Vagina (tissue), 2 donors: Measurements from ENCODE around the gene PNKD. TPM values are rescaled to one million over a fixed set of nuclear protein-coding genes. Genes with fewer than 3 reads are reported as not detected.
A peak's percentile ranks its signal among the peaks of the same experiment; 100 is the strongest.

Source experiments
- DNase-seq, 2 donors: peaks; one replicate each; pipeline ENCODE4 v3.0.0-alpha.2; 2017; ENCODE audit errors: extremely low spot score in 2 of 2
- H3K27ac ChIP-seq: fragments of 200-600 bp; sonication (generic); one replicate; pipeline ENCODE4 v1.5.1; 2019
- H3K27me3 ChIP-seq: fragments of 200-600 bp; sonication (generic); one replicate; pipeline ENCODE4 v1.5.1; 2019
- H3K36me3 ChIP-seq, 2 donors: fragments of 200-600 bp; sonication (generic); one replicate each; pipeline ENCODE4 v1.5.1; 2017 to 2019
- H3K4me1 ChIP-seq: fragments of 200-600 bp; sonication (generic); one replicate; pipeline ENCODE4 v1.5.1; 2019
- H3K4me3 ChIP-seq, 2 donors: fragments of 200-600 bp; sonication (generic); 1 replicate in 1 of 2; 2 replicates in 1 of 2; pipeline ENCODE4 v1.5.1; 2016 to 2019
- H3K9me3 ChIP-seq: fragments of 200-600 bp; sonication (generic); one replicate; pipeline ENCODE4 v1.5.1; 2019
- CTCF ChIP-seq, 3 experiments: fragments of 450-650 bp in 2 of 3; fragments of 200-600 bp in 1 of 3; sonication (generic) in 1 of 3; IDR thresholded peaks; one replicate each; pipeline ENCODE4 v1.5.1; 2017 to 2019; ENCODE audit warnings: antibody characterized with exemption in 3 of 3, mild to moderate bottlenecking in 2 of 3, moderate library complexity in 2 of 3
- POLR2A ChIP-seq, 2 donors: fragments of 450-650 bp; IDR thresholded peaks; one replicate each; pipeline ENCODE4 v1.6.1; 2017; ENCODE audit warnings: antibody characterized with exemption in 2 of 2, mild to moderate bottlenecking in 2 of 2, moderate library complexity in 2 of 2
- POLR2AphosphoS5 ChIP-seq, 2 donors: sonication (generic); formaldehyde crosslinking; IDR thresholded peaks; one replicate each; pipeline ENCODE4 v1.9.0; 2017; ENCODE audit warnings: antibody characterized with exemption in 2 of 2, mild to moderate bottlenecking in 2 of 2, low read depth in 1 of 2; ENCODE audit not compliant: insufficient read depth in 1 of 2
- intact Hi-C: fragments of 100-400 bp; cut with DNase I; formaldehyde crosslinking; loops from one replicate; pipeline ENCODE4 v1.15.1; 2023
- total RNA-seq: library from RNA; depleted of rRNA; stranded (reverse); fragments of >200 nt; gene quantifications from one replicate; pipeline ENCODE4 v1.2.3, GENCODE V29; 2016

PNKD gene
- total RNA-seq, 1 donor from 2014 or later = 28.7 TPM

GRCh38 chr2:218266316-218266979, 3.9 kb upstream of the PNKD start:
- H3K36me3 ChIP-seq = peaks cover 0 to 56% of the 10 kb centered on the region in 2 donors
- intact Hi-C loops = no loop called here
- DNase-seq = no peak
- H3K9me3 ChIP-seq = no peaks in the 10 kb centered on the region
- peaks cover 28% of the 10 kb centered on the region for H3K4me1 ChIP-seq
- H3K27ac ChIP-seq = no peak overlapping the region
- H3K4me3 ChIP-seq = no peak overlapping the region
- TF ChIP-seq POLR2AphosphoS5 (IDR thresholded peaks at IDR 0.05; ENCODE audit: insufficient read depth in 1 of 2, low read depth in 1 of 2) (no peak), CTCF (IDR thresholded peaks at IDR 0.05) (no peak), POLR2A (IDR thresholded peaks at IDR 0.05) (no peak)
- H3K27me3 ChIP-seq = no peaks in the 10 kb centered on the region

DNA sequence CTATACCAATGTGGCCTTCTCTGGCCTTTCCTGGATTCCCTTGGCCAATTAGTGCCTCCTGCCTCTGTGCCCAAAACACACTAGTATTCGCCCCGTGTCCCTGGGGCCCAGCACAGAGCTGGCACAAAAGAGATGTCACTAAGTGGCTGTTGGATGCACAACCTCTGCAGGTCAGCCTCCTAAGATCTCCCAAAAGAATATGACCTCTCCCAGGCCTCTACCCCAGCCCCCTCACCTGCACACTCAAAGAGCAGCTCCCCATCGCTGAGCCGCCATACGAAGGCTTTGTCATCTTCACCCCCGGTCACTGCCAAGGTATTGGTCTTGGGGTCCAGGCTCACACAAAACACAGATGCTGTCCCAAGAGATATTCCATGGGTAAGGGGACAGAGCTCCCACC, 3.1 kb upstream of the PNKD start:
- Histone ChIP-seq H3K4me3 (no peak overlapping the region), H3K27me3 (no peaks in the 10 kb centered on the region), H3K27ac (no peak overlapping the region), H3K36me3 (peaks cover 0 to 56% of the 10 kb centered on the region in 2 donors), H3K4me1 (peaks cover 36% of the 10 kb centered on the region), H3K9me3 (no peaks in the 10 kb centered on the region)
- TF ChIP-seq POLR2AphosphoS5 (IDR thresholded peaks at IDR 0.05; ENCODE audit: insufficient read depth in 1 of 2, low read depth in 1 of 2) (no peak), CTCF (IDR thresholded peaks at IDR 0.05) (no peak), POLR2A (IDR thresholded peaks at IDR 0.05) (no peak)
- intact Hi-C loops = no loop called here
- no peak for DNase-seq

DNA sequence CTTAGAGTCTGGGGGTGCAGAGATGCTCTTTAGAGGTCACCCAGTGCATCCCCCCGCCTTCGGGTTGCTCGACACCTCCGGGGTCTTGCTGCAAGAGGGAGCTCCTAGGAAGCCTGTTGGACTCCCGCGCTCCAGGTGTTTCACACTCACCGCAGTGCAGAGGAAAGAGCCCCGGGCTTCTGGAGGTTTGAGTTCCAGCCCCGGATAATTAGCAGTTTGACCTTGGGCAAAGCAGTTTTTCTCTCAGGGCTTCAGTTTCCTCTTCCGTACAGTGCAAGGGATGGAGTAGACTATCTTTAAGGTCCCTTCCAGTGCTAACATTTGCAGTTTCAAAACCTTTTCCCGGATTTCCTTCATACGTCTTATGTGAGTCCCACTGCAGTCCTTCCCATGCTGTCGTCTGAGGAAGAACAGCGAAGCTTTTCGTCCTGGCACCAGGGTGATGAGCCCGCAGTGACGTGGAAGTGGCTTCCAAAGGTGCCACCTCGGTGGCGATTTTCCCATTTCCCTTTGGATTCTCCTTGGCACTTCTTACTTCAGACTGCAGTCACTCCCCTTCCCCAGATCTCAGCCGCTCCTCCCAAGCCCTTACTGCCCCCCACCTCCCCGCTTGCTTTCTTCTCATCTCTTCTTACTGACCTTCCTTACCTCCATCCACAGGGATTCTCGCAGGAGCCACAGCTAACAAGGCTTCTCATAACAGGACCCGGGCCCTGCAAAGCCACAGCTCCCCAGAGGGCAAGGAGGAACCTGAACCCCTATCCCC, 585 bp downstream of the PNKD start:
- Histone ChIP-seq H3K4me3 (peak overlapping the region; percentile 85 to 94), H3K36me3 (peaks cover 0 to 49% of the 10 kb centered on the region in 2 donors), H3K27me3 (no peaks in the 10 kb centered on the region), H3K9me3 (no peaks in the 10 kb centered on the region), H3K4me1 (peaks cover 53% of the 10 kb centered on the region), H3K27ac (peak overlapping the region; percentile 94)
- DNase-seq = no peak
- no peak for TF ChIP-seq CTCF (IDR thresholded peaks at IDR 0.05)
- intact Hi-C loops = loop anchor here (5.0 kb wide), 1 partner anchor 54 kb away; the partner anchor contains the start of gene ARPC2

- H3K4me1 ChIP-seq = peaks cover 53% of the 10 kb centered on the region
- H3K27ac ChIP-seq = peak overlapping the region; percentile 94
- H3K36me3 ChIP-seq = peaks cover 0 to 49% of the 10 kb centered on the region in 2 donors
- H3K4me3 ChIP-seq = peak overlapping the region; percentile 85 to 94
- H3K27me3 ChIP-seq = no peaks in the 10 kb centered on the region
- no peak for TF ChIP-seq POLR2AphosphoS5 (IDR thresholded peaks at IDR 0.05; ENCODE audit: insufficient read depth in 1 of 2, low read depth in 1 of 2)
- TF ChIP-seq POLR2A (IDR thresholded peaks at IDR 0.05) = no peak
- TF ChIP-seq CTCF (IDR thresholded peaks at IDR 0.05) = no peak
- intact Hi-C loops = loop anchor here (5.0 kb wide), 1 partner anchor 54 kb away; the partner anchor contains the start of gene ARPC2
- no peaks in the 10 kb centered on the region for H3K9me3 ChIP-seq
- no peak for DNase-seq
Measured at GRCh38 chr2:218271487-218271797, 1.1 kb downstream of the PNKD start.
